HEK293T (cell line): ENCODE measurements around the gene KCNK3.

Experiments
- ARNT ChIP-seq: fragments of 450-650 bp; IDR thresholded peaks from 2 replicates; pipeline ENCODE4 v1.6.1; 2017; ENCODE audit warnings: mild to moderate bottlenecking
- BHLHE40 ChIP-seq: fragments of 450-650 bp; IDR thresholded peaks from 2 replicates; pipeline ENCODE4 v1.6.1; 2016; ENCODE audit warnings: mild to moderate bottlenecking, moderate library complexity, borderline replicate concordance
- ELF4 ChIP-seq: fragments of 450-650 bp; IDR thresholded peaks from 2 replicates; pipeline ENCODE4 v1.6.1; 2017; ENCODE audit warnings: antibody characterized with exemption
- FOXK2 ChIP-seq: fragments of 450-650 bp; IDR thresholded peaks from 2 replicates; pipeline ENCODE4 v1.6.1; 2016; ENCODE audit warnings: mild to moderate bottlenecking
- FOXM1 ChIP-seq: fragments of 450-650 bp; IDR thresholded peaks from 2 replicates; pipeline ENCODE4 v1.6.1; 2017; ENCODE audit warnings: mild to moderate bottlenecking, borderline replicate concordance
- NFRKB ChIP-seq: fragments of 450-650 bp; IDR thresholded peaks from 2 replicates; pipeline ENCODE4 v1.6.1; 2016; ENCODE audit warnings: mild to moderate bottlenecking, moderate library complexity
- PKNOX1 ChIP-seq: fragments of 450-650 bp; IDR thresholded peaks from 2 replicates; pipeline ENCODE4 v1.6.1; 2016
- SP1 ChIP-seq: fragments of 450-650 bp; IDR thresholded peaks from 2 replicates; pipeline ENCODE4 v1.6.1; 2017
- SUZ12 ChIP-seq: fragments of 450-650 bp; IDR thresholded peaks from 2 replicates; pipeline ENCODE4 v1.6.1; 2016; ENCODE audit warnings: mild to moderate bottlenecking
- TARDBP ChIP-seq: fragments of 450-650 bp; IDR thresholded peaks from 2 replicates; pipeline ENCODE4 v1.6.1; 2016
- ZNF384 ChIP-seq: fragments of 450-650 bp; IDR thresholded peaks from 2 replicates; pipeline ENCODE4 v1.6.1; 2016

GRCh38 chr2:26658691-26659346, 33.7 kb upstream of the KCNK3 start:
- TF ChIP-seq TARDBP: no peak
- TF ChIP-seq FOXK2: no peak
- no peak for TF ChIP-seq PKNOX1
- no peak for TF ChIP-seq NFRKB
- TF ChIP-seq ELF4: no peak
- TF ChIP-seq FOXM1: no peak
- TF ChIP-seq SUZ12: no peak
- no peak for TF ChIP-seq SP1
- TF ChIP-seq ZNF384: no peak
- no peak for TF ChIP-seq ARNT
- TF ChIP-seq BHLHE40: no peak
